ES-I3 (cell line): ENCODE data around the gene PPP3CB.
A peak's percentile ranks its signal among the peaks of the same experiment; 100 is the strongest.
"Not testable (repeated sequence)": the region's sequence is repeated elsewhere in the genome, so short reads cannot be mapped to it uniquely, and the experiment has no call there.

Source experiments
- H3K36me3 ChIP-seq: 2 replicates; pipeline ENCODE4 v1.6.1; 2013; ENCODE audit warnings: mild to moderate bottlenecking, low read length, control low read depth, moderate library complexity; ENCODE audit not compliant: insufficient read depth
- H3K4me1 ChIP-seq: 2 replicates; pipeline ENCODE4 v1.6.1; 2013; ENCODE audit warnings: mild to moderate bottlenecking, control low read depth, low read length; ENCODE audit not compliant: insufficient read depth
- H3K9ac ChIP-seq: 2 replicates; pipeline ENCODE4 v1.6.1; 2013; ENCODE audit warnings: low read depth, mild to moderate bottlenecking, low read length, moderate library complexity
- H3K9me3 ChIP-seq: 2 replicates; pipeline ENCODE4 v1.6.1; 2013; ENCODE audit warnings: mild to moderate bottlenecking, low read length, moderate library complexity; ENCODE audit not compliant: control insufficient read depth, insufficient read depth

The PPP3CB gene

DNA sequence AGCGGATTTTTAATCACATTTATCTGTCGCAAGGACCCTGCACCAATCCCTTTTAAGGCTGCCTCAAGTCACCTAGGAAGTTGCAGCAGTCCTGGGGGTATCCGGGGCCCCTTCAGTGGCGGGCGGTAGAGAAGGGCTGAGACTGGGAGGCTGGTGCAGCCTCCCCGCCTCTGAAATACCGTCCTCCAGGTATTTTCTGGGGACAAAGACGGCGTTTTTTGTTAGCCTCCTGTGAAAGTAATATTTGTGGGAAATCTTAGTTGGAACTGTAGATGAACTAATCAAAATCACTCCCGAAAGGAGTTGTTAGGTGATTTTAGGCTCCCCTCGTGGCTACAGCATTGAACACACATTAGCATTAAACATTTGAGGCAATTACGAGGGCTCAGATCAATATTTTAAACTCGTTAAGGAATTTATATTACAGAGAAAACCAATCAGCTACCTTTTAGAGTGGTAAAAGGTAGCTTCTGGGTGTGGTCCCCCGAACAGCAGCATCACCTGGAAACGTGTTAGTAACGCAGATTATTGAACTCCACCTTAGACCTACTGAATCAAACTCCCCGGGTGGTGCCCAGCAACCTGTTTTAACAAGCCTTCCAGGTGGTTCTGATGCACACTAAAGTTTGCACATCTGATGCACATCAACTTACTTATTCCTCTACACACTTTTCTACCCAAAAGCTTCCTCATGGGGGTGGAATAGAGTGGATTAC, 81.4 kb downstream of the PPP3CB start:
- no peaks in the 10 kb centered on the region for H3K36me3 ChIP-seq
- no peaks in the 10 kb centered on the region for H3K9me3 ChIP-seq
- H3K9ac ChIP-seq = peak overlapping the region; percentile 100
- H3K4me1 ChIP-seq = peaks cover 6% of the 10 kb centered on the region; the same call in 1 of the 2 replicates

DNA sequence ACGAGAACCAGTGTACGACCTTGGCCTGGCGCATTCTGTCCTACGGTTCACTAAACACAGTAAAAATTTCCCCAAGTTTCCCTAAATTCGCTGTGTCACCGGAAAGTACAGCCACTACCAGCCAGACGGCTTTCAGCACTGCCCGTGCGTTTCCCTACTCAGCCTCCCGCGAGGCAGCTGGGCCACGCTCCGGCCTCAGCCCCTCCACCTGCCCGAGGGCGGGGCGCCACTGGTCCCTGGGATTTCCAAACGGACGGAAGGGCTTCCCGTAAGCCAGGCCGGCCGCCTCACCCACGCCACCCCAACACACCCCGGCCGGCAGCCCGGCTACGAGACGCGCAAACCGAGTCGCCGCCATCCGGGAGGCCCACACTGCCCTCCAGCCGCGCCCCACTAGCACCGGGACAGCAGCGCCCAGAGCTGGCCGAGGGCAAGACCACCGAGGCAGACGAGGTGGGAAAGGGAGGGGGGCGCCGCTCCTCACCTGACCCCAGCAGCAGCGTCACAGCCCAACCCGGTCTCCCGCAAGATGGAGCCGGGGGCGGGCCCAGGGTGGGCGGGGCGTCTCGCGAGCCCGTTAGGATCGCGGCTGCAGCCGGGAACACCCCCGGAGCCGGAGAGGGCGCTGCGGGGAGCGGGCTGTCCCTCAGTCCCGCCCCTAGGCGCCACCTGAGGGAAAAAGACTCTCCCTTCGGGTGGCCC, 82.1 kb downstream of the PPP3CB start, which contains the start of gene ANXA7:
TSS of gene ANXA7 (minus strand) at position 531 of the 702 bp plus-strand sequence. CDS start 13,202 bp downstream, outside the sequence.
- Histone ChIP-seq H3K36me3 (no peaks in the 10 kb centered on the region), H3K9ac (peak within 1 kb of the TSS; percentile 100), H3K9me3 (no peaks in the 10 kb centered on the region), H3K4me1 (peaks cover 6% of the 10 kb centered on the region; the same call in 1 of the 2 replicates)

DNA sequence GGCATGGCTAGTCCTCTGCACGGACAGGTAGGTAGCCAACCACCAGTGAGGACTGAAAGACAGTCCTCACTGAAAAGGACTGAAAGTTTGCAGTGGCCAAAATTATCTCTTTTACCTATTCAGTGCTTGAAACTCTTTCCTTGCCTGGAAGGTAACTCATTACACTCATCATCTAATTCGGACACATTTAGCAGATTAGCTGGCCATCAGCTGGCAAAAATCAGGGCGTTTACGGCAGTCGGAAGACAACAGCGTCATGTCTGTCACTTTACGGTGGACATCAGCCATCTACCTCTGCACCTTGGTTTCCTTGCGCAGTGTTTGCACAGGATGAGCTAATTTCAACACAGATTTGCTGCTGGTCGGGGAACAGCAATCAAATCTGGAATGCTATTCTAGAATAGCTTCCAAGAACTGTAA, 82.7 kb downstream of the PPP3CB start:
- peak overlapping the region; percentile 100 for H3K9ac ChIP-seq
- no peaks in the 10 kb centered on the region for H3K9me3 ChIP-seq
- H3K36me3 ChIP-seq = no peaks in the 10 kb centered on the region
- H3K4me1 ChIP-seq = peaks cover 6% of the 10 kb centered on the region; the same call in 1 of the 2 replicates

DNA sequence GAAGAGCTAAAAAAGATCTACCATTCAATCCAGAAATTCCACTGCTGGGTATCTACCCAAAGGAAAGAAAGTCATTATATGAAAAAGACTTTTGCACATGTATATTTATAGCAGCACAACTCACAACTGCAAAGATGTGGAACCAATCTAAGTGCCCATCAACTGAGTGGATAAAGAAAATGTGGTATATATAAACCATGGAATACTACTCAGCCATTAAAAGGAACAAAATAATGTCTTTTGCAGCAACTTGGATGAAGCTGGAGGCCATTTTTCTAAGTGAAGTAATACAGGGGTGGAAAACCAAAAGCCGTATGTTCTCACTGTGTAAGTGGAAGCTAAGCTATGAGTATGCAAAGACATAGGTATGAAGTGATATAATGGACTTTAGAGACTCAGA, 84.9 kb downstream of the PPP3CB start:
- no peak overlapping the region for H3K9ac ChIP-seq
- peaks cover 6% of the 10 kb centered on the region; the same call in 1 of the 2 replicates for H3K4me1 ChIP-seq
- no peaks in the 10 kb centered on the region for H3K36me3 ChIP-seq
- no peaks in the 10 kb centered on the region for H3K9me3 ChIP-seq

DNA sequence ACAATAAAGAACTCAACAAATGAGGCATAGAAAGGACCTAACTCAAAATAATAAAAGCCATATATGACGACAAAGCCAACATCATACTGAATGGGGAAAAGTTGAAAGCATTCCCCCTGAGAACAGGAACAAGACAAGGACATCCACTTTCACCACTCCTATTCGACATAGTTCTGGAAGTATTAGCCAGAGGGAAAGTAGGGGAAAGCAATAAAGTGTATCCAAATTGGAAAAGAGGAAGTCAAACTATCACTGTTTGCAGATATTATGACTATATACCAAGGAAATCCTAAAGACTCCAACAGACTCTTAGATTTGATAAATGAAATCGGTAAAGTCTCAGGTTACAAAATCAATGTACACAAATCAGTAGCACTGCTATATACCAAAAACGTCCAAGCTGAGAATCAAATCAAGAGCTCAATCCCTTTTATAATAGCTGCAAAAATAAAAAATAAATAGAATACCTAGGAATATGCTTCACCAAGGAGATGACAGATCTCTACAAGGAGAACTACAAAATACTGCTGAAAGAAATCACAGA, 86.8 kb downstream of the PPP3CB start:
- Histone ChIP-seq H3K9ac (no peak overlapping the region), H3K4me1 (0 out of 2 replicates have a peak, but pooled peaks cover 3% of the 10 kb centered on the region), H3K9me3 (no peaks in the 10 kb centered on the region), H3K36me3 (no peaks in the 10 kb centered on the region)

DNA sequence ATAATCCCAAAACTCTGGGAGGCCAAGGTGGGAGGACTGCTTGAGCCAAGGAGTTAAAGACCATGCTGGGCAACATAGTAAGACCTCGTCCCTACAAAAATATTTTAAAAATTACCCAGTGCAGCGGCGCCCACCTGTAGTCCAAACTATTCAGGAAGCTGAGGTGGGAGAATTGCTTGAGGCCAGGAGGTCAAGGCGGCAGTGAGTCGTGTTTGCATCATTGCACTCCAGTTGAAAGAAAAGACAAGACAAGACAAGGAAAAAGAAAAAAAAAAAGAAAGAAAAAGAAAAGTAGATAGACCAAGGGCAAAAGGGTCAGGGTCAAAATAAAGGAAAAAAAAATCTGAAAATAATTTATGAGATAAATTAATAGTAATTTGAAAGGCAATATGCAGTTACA, 87.8 kb downstream of the PPP3CB start:
- Histone ChIP-seq H3K36me3 (no peaks in the 10 kb centered on the region), H3K4me1 (0 out of 2 replicates have a peak, but pooled peaks cover 3% of the 10 kb centered on the region), H3K9me3 (no peaks in the 10 kb centered on the region), H3K9ac (no peak overlapping the region)

DNA sequence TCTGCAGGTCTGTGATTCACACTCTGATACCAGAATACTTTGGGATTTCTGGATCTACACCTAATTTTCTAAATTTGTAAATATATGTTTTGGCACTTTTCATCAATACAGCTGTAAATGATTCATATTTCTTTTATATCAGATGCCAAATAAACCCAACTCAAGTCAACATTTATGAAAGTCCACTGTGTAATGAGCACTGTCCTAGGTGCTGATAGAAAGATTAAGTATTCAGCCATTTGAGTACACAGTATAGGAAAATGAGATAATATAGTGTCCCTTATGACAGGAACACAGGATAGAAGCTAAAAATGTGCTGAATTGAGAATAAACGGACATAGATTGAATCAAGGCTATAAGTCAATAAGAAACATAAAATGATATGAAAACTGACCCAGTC, 88.3 kb downstream of the PPP3CB start:
- no peaks in the 10 kb centered on the region for H3K9me3 ChIP-seq
- 0 out of 2 replicates have a peak, but pooled peaks cover 3% of the 10 kb centered on the region for H3K4me1 ChIP-seq
- no peak overlapping the region for H3K9ac ChIP-seq
- no peaks in the 10 kb centered on the region for H3K36me3 ChIP-seq

DNA sequence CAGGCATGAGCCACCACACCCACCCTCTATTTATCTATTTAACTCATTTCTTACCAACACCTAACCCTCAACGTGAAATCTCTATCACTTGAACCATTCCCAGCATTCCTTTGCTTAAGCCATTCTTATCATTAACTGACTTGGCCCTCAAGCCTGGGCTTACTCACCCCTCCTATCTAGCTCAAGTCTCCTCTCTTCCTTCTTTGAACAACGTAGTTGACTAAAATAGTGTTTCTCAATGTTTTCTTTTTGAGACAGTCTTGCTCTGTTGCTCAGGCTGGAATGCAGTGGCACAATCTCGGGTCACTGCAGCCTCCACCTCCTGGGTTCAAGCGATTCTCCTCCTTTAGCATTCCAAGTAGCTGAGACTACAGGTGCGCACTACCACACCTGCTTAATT, 89.0 kb downstream of the PPP3CB start:
- H3K36me3 ChIP-seq = no peaks in the 10 kb centered on the region
- no peak overlapping the region for H3K9ac ChIP-seq
- H3K4me1 ChIP-seq = 0 out of 2 replicates have a peak, but pooled peaks cover 3% of the 10 kb centered on the region
- H3K9me3 ChIP-seq = no peaks in the 10 kb centered on the region

DNA sequence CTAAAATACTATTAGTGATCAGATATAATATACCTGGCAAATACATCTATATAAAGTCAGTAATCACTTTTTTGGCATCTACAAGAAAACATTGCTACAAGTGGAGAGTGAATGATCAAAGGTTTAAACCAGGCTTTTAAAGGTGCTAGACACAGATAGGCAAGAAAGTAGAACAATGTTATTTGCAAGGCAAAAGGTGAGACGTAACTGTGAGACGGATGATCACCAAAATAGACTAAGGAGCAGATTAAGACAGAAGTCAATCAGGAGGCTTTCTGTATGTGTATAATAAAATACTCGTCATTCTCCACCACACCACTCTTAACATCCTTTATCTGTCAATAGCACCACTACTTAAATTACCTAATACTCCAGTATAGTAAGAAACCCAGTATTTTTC, 90.3 kb downstream of the PPP3CB start:
- Histone ChIP-seq H3K4me1 (0 out of 2 replicates have a peak, but pooled peaks cover 3% of the 10 kb centered on the region), H3K36me3 (no peaks in the 10 kb centered on the region)

DNA sequence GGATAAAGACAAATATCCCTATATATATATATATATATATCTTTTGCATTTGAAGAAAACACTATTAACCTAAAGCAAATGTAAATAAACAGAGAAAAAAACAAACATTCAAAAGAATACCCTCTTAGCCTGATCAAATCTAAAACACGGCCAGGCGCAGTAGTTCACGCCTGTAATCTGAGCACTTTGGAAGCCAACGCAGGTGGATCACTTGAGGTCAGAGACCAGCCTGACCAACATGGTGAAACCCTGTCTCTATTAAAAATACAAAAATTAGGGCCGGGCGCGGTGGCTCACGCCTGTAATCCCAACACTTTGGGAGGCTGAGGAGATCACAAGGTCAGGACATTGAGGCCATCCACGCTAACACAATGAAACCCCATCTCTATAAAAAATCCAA, 91.1 kb downstream of the PPP3CB start:
- H3K36me3 ChIP-seq = no peaks in the 10 kb centered on the region
- H3K4me1 ChIP-seq = no peaks in the 10 kb centered on the region

More for the DNA sequence above, 90.3 kb downstream of the PPP3CB start:
- no peak overlapping the region for H3K9ac ChIP-seq
- no peaks in the 10 kb centered on the region for H3K9me3 ChIP-seq

DNA sequence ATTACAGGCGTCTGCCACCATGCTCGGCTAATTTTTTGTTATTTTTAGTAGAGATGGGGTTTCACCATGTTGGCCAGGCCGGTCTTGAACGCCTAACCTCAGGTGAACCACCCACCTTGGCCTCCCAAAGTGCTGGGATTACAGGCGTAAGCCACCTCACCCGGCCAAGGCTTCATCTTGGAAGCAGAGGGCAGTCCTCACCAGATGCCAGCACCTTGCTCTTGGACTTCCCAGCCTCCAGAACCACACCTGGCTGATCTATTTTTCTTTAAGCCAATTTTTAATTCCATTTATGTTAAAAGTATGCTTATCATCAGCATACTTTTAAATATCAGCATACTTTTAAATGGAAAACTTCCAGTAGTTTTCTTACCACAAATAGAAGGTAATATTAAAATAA, 94.2 kb downstream of the PPP3CB start:
- Histone ChIP-seq H3K36me3 (no peaks in the 10 kb centered on the region; the same call in none of the 2 replicates), H3K9ac (no peak overlapping the region), H3K9me3 (no peaks in the 10 kb centered on the region), H3K4me1 (no peaks in the 10 kb centered on the region)

More for the DNA sequence above, 91.1 kb downstream of the PPP3CB start:
- no peak overlapping the region for H3K9ac ChIP-seq
- no peaks in the 10 kb centered on the region for H3K9me3 ChIP-seq

DNA sequence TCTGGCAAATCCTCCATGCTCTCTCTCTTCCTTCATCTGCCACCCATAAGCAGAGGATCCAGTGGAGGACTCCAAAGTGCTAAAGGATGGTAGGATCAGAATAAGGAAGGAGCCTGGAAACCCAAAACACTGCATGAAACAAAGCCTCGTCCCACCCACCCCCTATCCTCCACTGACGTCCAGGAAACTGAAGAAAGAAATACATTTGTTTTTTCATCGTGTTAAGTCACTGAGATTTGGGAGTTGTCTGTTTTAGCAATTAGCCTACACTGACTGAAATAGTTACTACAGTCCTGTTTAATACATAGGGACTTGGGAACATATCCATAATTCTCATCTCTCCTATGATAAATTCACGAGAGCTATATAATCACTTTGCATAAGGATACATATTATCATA, 96.8 kb downstream of the PPP3CB start:
- no peak overlapping the region for H3K9ac ChIP-seq
- H3K4me1 ChIP-seq = no peaks in the 10 kb centered on the region
- H3K36me3 ChIP-seq = peaks cover 7% of the 10 kb centered on the region
- no peaks in the 10 kb centered on the region for H3K9me3 ChIP-seq

DNA sequence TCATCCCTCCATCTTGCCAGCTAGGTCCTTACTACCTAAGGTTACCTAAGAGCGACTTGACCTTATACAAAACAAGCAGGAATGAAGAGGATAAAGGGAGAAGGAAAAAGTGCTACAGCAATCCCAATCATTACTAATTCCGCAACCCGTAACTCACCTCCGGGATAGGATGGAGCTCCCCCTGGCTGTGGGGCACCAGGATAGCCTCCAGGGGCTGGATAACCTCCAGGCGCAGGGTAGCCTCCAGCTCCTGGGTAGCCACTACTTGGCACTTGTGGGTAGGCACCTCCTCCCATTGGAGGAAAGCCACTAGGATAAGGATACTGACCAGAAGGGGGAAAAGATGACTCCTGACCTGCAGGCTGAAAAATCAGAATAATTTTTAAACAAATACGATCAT, 97.8 kb downstream of the PPP3CB start:
- Histone ChIP-seq H3K4me1 (no peaks in the 10 kb centered on the region), H3K36me3 (peaks cover 7% of the 10 kb centered on the region), H3K9me3 (no peaks in the 10 kb centered on the region), H3K9ac (no peak overlapping the region)

DNA sequence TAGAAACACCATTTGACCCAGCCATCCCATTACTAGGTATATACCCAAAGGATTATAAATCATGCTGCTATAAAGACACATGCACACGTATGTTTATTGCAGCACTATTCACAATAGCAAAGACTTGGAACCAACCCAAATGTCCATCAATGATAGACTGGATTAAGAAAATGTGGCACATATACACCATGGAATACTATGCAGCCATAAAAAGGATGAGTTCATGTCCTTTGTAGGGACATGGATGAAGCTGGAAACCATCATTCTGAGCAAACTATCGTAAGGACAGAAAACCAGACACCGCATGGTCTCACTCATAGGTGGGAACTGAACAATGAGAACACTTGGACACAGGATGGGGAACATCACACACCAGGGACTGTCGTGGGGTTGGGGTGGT, 101.5 kb downstream of the PPP3CB start:
- H3K36me3 ChIP-seq, H3K4me1 ChIP-seq: not testable (repeated sequence)

More for the DNA sequence above, 101.5 kb downstream of the PPP3CB start:
- H3K9ac ChIP-seq, H3K9me3 ChIP-seq: not testable (repeated sequence)
